Kidney tubule cell (primary cell): Measurements from ENCODE around the gene GRHL3.
"Not testable (repeated sequence)": the region's sequence is repeated elsewhere in the genome, so short reads cannot be mapped to it uniquely, and the experiment has no call there.

Source experiments
- DNase-seq: peaks from one replicate; pipeline ENCODE4 v3.0.0-alpha.2; 2018; ENCODE audit warnings: low spot score

Gene GRHL3

DNA sequence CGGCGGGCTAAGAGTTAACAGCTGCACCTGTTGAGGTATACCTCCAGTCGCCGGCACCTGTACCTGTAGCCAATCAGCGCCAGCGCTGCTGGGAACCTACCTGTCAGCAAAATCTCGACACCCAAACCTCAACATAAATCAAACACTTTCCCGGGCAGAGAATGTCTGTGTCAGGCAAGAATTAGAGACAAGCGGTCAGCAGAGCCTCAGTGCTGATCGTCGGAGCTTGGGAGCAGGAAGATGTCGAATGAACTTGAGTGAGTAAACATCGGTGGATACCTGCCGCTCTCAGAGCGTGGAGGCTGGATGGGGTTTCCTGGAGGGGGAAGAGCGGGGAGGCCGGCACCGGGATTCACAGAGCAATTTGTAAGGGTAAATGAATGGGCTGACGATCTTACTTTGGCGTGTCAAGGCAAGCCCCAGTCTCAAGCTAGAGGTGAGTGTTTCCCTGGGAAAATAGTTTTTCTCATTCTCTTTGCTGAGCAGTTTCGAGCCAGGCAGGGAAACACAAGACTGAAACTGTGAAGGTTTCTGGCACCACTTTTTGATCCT, at the start of gene GRHL3:
TSS of gene GRHL3 (plus strand) at position 46 of the 552 bp plus-strand sequence. CDS start at position 241, 195 bp downstream.
- DNase-seq, result peak; percentile 91

GRCh38 chr1:24274203-24275103, 44.7 kb upstream of the GRHL3 start:
- DNase-seq, result not testable (repeated sequence)

GRCh38 chr1:24275104-24275410, 44.1 kb upstream of the GRHL3 start:
- DNase-seq, result no peak

GRCh38 chr1:24275510-24275909, 43.6 kb upstream of the GRHL3 start:
- DNase-seq, result peak; percentile 31

- DNase-seq, result no peak
Measured at GRCh38 chr1:24276791-24277190, 42.4 kb upstream of the GRHL3 start.

GRCh38 chr1:24277420-24278169, 41.6 kb upstream of the GRHL3 start:
- DNase-seq, result peak; percentile 44

- DNase-seq, result no peak
Measured at GRCh38 chr1:24278726-24279125, 40.4 kb upstream of the GRHL3 start.

- no peak for DNase-seq
Measured at GRCh38 chr1:24279590-24280232, 39.4 kb upstream of the GRHL3 start.

DNA sequence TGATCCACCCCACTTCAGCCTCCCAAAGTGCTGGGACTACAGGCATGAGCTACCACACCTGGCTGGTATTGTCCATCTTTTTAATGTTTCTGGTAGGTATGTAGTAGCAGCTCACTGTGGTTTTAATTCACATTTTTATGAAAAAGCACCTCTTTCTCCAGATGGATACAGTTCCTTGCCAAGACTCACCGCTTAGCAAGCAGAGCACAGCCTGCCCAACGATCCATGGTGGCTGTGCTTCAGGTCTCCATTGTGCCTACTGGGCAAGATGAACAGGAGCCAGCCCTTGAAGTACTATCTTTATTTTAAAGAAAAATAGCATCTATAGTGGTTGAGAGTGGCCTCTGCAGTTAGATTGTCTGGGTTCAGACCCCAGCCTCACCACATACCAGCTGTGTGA, 37.6 kb upstream of the GRHL3 start:
- no peak for DNase-seq

GRCh38 chr1:24282491-24282890, 36.7 kb upstream of the GRHL3 start:
- DNase-seq, result no peak

DNA sequence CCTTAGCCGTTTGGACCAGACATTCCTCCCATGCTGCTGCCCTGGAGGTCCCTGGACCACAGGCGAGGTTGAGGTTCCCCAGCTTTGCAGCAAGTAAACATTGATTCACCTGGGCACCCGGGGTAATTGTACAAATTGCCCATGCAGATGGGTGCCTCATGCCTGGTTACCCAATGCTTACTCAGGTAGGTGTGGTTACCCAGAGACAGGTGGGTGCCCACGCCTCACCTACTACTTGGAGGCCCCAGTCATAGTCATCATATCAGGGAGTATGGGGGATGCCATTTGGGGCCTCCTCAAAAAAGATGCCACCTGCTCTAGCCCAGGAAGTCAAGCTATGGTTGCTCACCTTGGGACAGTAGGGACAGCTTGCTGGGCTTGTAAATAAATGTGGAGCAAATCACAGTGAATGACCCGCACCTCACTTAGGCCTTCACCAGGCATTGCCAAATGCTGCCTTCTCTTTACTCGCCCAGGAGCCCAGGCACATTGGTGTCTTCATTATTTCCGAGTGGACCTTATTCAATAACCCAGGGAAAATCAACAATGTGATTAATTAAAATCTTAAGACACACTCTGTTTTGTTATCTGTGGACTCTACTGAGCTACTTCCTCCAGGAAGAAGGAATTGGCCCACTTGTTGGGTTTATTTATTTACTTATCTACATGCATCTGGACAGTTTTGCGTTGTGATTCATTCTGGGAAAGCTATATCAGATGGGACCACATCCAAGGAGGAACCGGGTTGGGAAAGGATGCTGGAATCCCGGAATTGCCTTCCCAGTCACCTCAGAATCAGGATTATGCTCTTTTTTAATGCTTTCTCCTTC, 35.6 kb upstream of the GRHL3 start:
- peak; percentile 82 for DNase-seq

DNA sequence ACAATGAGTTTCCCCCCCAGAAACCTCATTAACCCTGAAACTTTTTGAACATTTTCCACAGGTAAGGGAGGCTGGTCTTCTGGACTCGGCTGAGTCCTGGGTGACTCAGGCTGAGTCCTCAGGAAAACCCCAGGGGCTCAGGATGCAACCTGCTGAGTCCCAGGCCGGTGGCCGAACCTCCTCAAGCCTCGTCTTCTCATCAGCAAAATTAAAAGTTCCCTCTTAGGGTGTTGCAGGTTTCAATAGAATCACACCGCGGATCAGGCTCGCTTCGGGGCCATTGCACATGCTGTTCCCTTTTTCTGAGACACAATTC, 35.0 kb upstream of the GRHL3 start:
- DNase-seq, result no peak

- no peak for DNase-seq
Measured at GRCh38 chr1:24285231-24285630, 33.9 kb upstream of the GRHL3 start.

DNA sequence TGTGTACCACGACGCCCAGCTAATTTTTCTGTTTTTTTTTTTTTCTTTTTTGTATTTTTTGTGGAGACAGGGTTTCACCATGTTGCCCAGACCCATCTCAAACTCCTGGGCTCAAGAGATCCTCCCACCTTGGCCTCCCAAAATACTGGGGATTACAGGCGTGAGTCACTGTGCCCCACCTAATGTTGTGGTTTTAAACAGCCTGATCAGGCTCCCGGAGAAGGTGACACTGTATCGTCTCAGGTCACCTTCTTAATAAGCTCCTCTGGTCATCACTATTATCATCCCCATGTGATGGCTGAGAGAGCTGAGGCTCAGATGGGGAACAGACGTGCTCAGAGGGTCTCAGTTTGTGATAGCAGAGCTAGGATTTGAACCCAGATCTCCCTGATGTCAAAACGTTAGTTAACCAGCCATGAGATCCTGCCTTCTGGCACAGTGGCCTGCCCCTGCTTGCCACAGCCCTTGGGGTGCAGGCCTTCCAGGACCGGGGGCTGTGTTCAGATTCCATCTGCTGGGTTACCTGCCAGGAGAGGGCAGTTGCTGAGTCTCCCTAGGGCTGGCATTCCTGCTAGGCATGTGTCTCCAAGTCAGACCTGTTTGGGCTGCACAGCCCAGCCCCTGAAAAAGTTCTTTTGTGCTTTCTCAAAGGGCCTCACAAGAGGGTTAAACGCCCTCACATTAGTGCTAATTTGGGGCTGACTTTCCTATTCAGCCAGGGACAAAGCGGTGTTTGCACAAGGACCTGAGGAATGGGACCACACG, 32.7 kb upstream of the GRHL3 start:
- DNase-seq, result no peak

DNA sequence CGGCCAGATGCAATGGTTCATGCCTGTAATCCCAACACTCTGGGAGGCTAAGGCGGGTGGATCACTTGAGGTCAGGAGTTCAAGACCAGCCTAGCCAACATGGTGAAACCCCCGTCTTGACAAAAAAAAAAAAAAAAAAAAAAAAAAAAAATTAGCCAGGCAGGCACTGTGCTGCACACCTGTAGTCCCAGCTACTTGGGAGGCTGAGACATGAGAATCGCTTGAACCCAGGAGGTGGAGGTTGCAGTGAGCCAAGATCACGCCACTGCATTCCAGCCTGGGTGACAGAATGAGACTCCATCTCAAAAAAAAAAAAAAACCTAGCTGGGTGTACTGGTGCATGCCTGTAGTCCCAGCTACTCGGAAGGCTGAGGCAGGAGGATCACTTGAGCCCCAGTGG, 31.4 kb upstream of the GRHL3 start:
- not testable (repeated sequence) for DNase-seq

GRCh38 chr1:24288479-24288878, 30.7 kb upstream of the GRHL3 start:
- no peak for DNase-seq

GRCh38 chr1:24289937-24290595, 29.1 kb upstream of the GRHL3 start:
- peak; percentile 96 for DNase-seq

- no peak for DNase-seq
Measured at GRCh38 chr1:24290933-24291487, 28.1 kb upstream of the GRHL3 start.

DNA sequence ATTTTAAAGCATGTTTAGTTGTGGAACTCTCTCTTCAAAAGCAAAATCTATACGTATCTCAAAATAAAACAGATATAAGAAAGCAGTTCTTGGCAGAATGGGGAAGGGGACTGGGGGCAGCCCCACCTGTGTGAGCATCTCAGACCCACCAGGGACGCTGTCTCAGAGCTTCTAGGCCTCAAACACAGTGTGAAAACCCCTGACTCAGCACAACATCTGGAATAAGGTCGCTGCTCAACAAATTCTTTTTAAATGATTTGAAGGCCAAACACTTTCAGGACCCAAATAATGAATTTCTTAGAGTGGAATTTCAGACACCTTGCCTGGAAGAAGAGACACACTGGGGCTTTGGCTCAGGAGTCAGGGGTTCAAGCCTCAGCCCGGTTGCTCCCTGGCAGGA, 27.1 kb upstream of the GRHL3 start:
- DNase-seq, result no peak

DNA sequence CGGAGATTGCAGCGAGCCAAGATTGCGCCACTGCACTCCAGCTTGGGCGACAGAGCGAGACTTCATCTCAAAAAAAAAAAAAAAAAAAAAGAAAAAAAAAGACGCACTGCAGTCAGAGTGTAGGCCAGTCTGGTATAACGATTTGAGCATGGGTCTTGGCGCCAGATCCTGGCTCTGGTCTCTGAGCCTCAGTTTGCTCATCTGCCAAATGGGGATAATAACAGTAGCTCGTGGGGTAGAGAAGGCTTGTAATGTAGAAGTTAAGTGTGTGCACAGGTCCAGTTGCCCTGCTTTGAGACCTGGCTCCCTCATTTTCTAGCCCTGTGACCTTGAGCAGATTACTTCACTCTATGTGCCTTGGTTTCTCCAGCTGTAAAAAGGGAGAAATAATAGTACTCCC, 26.3 kb upstream of the GRHL3 start:
- no peak for DNase-seq
